HepG2 (cell line): Measurements from ENCODE around the gene GAN. TPM values are rescaled to one million over a fixed set of nuclear protein-coding genes. Genes with fewer than 3 reads are reported as not detected.
A peak's percentile ranks its signal among the peaks of the same experiment; 100 is the strongest.

Experiments
- ELF4 ChIP-seq: sonication (generic); formaldehyde crosslinking; IDR thresholded peaks from 2 replicates; pipeline ENCODE4 v1.5.0; 2020; ENCODE audit warnings: missing genetic modification reagents, mild to moderate bottlenecking, moderate library complexity, borderline replicate concordance
- RAD21 ChIP-seq: fragments of 450-650 bp; formaldehyde crosslinking; IDR thresholded peaks from 2 replicates; pipeline ENCODE4 v1.5.0; 2020; ENCODE audit warnings: mild to moderate bottlenecking
- ZFYVE20 ChIP-seq: sonication (generic); formaldehyde crosslinking; IDR thresholded peaks from 2 replicates; pipeline ENCODE4 v1.8.0; 2023; ENCODE audit warnings: low read depth, mild to moderate bottlenecking, moderate library complexity, missing genetic modification reagents, borderline replicate concordance
- ZNF33B ChIP-seq: sonication (generic); formaldehyde crosslinking; IDR thresholded peaks from 2 replicates; pipeline ENCODE4 v1.5.1; 2020; ENCODE audit warnings: mild to moderate bottlenecking, missing genetic modification reagents
- ZNF549 ChIP-seq: sonication (generic); formaldehyde crosslinking; IDR thresholded peaks from 2 replicates; pipeline ENCODE4 v1.5.0; 2020; ENCODE audit warnings: missing genetic modification reagents
- ZSCAN12 ChIP-seq: sonication (generic); formaldehyde crosslinking; IDR thresholded peaks from 2 replicates; pipeline ENCODE4 v1.9.0; 2021; ENCODE audit warnings: mild to moderate bottlenecking, missing genetic modification reagents
- polyA plus RNA-seq, 8 experiments: library from polyadenylated mRNA; depleted of rRNA in 3 of 8; stranded (reverse) in 7 of 8; unstranded in 1 of 8; fragments of >200 nt; fragmentation: Illumina TruSeq in 4 of 8; extraction: Trizol in 4 of 8; gene quantifications; 2 replicates each; pipeline versions ENCODE4 v1.2.1 to v1.2.3, GENCODE V29; 2011 to 2016; ENCODE audit warnings: low read depth in 4 of 8, missing spikeins in 1 of 8, mixed read lengths in 1 of 8; ENCODE audit not compliant: insufficient read depth in 1 of 8
- total RNA-seq, 5 experiments: library from RNA; depleted of rRNA; stranded (reverse); fragments of >200 nt; fragmentation: Illumina TruSeq; extraction: Trizol; gene quantifications; 2 replicates each; pipeline ENCODE4 v1.2.3, GENCODE V29; 2016; ENCODE audit warnings: low read depth in 1 of 5
- TF ChIP-seq, protein P1 (sequence below): sonication (generic); formaldehyde crosslinking; IDR thresholded peaks from 2 replicates; pipeline ENCODE4 v1.5.0; 2020; ENCODE audit warnings: mild to moderate bottlenecking, missing genetic modification reagents, borderline replicate concordance
- TF ChIP-seq, protein P2 (sequence below): sonication (generic); formaldehyde crosslinking; IDR thresholded peaks from 2 replicates; pipeline ENCODE4 v1.4.0; 2020; ENCODE audit warnings: missing genetic modification reagents, mild to moderate bottlenecking, borderline replicate concordance
- TF ChIP-seq, protein P3 (sequence below): sonication (generic); formaldehyde crosslinking; IDR thresholded peaks from 2 replicates; pipeline ENCODE4 v1.4.0; 2020; ENCODE audit warnings: missing genetic modification reagents
- TF ChIP-seq, protein P4 (sequence below): IDR thresholded peaks from 2 replicates; pipeline ENCODE4 v1.6.1; 2018; ENCODE audit warnings: missing genetic modification reagents, mild to moderate bottlenecking, missing compliant biosample characterization
- TF ChIP-seq, protein P5 (sequence below): sonication (generic); formaldehyde crosslinking; IDR thresholded peaks from one replicate; pipeline ENCODE4 v1.5.1; 2020; ENCODE audit warnings: mild to moderate bottlenecking, missing genetic modification reagents; ENCODE audit errors: not compliant biosample characterization

Gene GAN
- total and polyA plus RNA-seq, 2 of the 13 experiments (the other 11 are each of a cell fraction or from before 2014, with no cell fraction given): 4.3 to 11.0 TPM

DNA sequence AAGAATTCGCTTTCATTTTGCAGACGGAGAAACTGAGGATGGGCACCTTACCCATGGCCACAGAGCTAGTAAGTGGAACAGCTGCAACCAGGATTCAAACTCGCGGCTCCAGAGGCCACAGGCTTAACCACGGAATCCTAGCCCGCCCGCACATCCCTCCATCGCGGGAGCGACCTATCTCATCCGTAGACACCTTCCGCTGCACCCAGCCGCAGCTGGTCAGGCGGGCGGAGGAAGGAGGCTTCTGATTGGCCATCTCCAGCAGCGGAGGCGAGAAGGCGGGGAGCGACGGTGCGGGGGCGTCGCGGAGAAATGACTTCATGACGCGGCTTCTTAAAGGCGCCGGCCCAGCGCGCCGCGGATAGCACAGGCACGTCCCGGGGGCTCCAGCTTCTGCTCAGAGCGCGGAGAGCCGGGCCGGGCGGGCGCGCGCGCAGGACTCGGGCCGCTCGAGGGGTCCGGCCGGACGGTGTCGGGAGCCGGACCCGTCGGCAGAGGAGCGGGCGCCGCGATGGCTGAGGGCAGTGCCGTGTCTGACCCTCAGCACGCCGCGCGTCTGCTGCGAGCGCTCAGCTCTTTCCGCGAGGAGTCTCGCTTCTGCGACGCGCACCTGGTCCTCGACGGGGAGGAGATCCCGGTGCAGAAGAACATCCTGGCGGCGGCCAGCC lies at the start of gene GAN (continued):
- TF ChIP-seq, protein P1, sequence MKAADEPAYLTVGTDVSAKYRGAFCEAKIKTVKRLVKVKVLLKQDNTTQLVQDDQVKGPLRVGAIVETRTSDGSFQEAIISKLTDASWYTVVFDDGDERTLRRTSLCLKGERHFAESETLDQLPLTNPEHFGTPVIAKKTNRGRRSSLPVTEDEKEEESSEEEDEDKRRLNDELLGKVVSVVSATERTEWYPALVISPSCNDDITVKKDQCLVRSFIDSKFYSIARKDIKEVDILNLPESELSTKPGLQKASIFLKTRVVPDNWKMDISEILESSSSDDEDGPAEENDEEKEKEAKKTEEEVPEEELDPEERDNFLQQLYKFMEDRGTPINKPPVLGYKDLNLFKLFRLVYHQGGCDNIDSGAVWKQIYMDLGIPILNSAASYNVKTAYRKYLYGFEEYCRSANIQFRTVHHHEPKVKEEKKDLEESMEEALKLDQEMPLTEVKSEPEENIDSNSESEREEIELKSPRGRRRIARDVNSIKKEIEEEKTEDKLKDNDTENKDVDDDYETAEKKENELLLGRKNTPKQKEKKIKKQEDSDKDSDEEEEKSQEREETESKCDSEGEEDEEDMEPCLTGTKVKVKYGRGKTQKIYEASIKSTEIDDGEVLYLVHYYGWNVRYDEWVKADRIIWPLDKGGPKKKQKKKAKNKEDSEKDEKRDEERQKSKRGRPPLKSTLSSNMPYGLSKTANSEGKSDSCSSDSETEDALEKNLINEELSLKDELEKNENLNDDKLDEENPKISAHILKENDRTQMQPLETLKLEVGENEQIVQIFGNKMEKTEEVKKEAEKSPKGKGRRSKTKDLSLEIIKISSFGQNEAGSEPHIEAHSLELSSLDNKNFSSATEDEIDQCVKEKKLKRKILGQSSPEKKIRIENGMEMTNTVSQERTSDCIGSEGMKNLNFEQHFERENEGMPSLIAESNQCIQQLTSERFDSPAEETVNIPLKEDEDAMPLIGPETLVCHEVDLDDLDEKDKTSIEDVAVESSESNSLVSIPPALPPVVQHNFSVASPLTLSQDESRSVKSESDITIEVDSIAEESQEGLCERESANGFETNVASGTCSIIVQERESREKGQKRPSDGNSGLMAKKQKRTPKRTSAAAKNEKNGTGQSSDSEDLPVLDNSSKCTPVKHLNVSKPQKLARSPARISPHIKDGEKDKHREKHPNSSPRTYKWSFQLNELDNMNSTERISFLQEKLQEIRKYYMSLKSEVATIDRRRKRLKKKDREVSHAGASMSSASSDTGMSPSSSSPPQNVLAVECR (CRISPR knock-in tag): peak; percentile 91
- no peak for TF ChIP-seq ZFYVE20 (CRISPR knock-in tag)
- TF ChIP-seq, protein P2, sequence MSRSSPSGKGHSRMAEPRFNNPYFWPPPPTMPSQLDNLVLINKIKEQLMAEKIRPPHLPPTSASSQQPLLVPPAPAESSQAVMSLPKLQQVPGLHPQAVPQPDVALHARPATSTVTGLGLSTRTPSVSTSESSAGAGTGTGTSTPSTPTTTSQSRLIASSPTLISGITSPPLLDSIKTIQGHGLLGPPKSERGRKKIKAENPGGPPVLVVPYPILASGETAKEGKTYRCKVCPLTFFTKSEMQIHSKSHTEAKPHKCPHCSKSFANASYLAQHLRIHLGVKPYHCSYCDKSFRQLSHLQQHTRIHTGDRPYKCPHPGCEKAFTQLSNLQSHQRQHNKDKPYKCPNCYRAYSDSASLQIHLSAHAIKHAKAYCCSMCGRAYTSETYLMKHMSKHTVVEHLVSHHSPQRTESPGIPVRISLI (CRISPR knock-in tag): no peak; the same call in 1 of the 2 replicates
- no peak for TF ChIP-seq ZSCAN12 (CRISPR knock-in tag)
- TF ChIP-seq ELF4 (CRISPR knock-in tag): no peak
- TF ChIP-seq ZNF33B (CRISPR knock-in tag): peak; percentile 79; the same call in 1 of the 2 replicates
- TF ChIP-seq, protein P3, sequence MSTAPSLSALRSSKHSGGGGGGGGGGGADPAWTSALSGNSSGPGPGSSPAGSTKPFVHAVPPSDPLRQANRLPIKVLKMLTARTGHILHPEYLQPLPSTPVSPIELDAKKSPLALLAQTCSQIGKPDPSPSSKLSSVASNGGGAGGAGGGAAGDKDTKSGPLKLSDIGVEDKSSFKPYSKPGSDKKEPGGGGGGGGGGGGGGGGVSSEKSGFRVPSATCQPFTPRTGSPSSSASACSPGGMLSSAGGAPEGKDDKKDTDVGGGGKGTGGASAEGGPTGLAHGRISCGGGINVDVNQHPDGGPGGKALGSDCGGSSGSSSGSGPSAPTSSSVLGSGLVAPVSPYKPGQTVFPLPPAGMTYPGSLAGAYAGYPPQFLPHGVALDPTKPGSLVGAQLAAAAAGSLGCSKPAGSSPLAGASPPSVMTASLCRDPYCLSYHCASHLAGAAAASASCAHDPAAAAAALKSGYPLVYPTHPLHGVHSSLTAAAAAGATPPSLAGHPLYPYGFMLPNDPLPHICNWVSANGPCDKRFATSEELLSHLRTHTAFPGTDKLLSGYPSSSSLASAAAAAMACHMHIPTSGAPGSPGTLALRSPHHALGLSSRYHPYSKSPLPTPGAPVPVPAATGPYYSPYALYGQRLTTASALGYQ (CRISPR knock-in tag): no peak
- TF ChIP-seq, protein P4, sequence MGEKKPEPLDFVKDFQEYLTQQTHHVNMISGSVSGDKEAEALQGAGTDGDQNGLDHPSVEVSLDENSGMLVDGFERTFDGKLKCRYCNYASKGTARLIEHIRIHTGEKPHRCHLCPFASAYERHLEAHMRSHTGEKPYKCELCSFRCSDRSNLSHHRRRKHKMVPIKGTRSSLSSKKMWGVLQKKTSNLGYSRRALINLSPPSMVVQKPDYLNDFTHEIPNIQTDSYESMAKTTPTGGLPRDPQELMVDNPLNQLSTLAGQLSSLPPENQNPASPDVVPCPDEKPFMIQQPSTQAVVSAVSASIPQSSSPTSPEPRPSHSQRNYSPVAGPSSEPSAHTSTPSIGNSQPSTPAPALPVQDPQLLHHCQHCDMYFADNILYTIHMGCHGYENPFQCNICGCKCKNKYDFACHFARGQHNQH (CRISPR knock-in tag): peak; percentile 73
- no peak for TF ChIP-seq ZNF549 (CRISPR knock-in tag)
- TF ChIP-seq RAD21 (CRISPR knock-in tag): peak; percentile 66
- TF ChIP-seq, protein P5, sequence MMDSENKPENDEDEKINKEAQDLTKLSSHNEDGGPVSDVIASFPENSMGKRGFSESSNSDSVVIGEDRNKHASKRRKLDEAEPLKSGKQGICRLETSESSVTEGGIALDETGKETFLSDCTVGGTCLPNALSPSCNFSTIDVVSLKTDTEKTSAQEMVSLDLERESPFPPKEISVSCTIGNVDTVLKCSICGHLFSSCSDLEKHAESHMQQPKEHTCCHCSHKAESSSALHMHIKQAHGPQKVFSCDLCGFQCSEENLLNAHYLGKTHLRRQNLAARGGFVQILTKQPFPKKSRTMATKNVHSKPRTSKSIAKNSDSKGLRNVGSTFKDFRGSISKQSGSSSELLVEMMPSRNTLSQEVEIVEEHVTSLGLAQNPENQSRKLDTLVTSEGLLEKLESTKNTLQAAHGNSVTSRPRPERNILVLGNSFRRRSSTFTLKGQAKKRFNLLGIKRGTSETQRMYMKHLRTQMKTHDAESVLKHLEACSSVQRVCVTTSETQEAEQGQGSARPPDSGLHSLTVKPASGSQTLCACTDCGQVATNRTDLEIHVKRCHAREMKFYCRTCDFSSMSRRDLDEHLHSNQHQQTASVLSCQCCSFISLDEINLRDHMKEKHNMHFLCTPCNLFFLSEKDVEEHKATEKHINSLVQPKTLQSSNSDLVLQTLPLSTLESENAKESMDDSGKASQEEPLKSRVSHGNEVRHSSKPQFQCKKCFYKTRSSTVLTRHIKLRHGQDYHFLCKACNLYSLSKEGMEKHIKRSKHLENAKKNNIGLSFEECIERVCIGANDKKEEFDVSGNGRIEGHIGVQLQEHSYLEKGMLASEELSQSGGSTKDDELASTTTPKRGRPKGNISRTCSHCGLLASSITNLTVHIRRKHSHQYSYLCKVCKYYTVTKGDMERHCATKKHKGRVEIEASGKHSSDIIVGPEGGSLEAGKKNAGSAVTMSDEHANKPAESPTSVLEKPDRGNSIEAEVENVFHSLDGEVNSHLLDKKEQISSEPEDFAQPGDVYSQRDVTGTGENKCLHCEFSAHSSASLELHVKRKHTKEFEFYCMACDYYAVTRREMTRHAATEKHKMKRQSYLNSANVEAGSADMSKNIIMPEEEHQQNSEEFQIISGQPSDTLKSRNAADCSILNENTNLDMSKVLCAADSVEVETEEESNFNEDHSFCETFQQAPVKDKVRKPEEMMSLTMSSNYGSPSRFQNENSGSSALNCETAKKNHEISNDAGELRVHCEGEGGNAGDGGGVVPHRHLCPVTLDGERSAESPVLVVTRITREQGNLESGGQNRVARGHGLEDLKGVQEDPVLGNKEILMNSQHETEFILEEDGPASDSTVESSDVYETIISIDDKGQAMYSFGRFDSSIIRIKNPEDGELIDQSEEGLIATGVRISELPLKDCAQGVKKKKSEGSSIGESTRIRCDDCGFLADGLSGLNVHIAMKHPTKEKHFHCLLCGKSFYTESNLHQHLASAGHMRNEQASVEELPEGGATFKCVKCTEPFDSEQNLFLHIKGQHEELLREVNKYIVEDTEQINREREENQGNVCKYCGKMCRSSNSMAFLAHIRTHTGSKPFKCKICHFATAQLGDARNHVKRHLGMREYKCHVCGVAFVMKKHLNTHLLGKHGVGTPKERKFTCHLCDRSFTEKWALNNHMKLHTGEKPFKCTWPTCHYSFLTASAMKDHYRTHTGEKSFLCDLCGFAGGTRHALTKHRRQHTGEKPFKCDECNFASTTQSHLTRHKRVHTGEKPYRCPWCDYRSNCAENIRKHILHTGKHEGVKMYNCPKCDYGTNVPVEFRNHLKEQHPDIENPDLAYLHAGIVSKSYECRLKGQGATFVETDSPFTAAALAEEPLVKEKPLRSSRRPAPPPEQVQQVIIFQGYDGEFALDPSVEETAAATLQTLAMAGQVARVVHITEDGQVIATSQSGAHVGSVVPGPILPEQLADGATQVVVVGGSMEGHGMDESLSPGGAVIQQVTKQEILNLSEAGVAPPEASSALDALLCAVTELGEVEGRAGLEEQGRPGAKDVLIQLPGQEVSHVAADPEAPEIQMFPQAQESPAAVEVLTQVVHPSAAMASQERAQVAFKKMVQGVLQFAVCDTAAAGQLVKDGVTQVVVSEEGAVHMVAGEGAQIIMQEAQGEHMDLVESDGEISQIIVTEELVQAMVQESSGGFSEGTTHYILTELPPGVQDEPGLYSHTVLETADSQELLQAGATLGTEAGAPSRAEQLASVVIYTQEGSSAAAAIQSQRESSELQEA (CRISPR knock-in tag): peak; percentile 49
